Tibial artery (tissue), 4 donors: ENCODE measurements around the gene ADGRG6.

ENCODE experiments used
- DNase-seq, 2 donors: peaks; one replicate each; pipeline ENCODE4 v3.0.0-alpha.2; 2019
- H3K27ac ChIP-seq, 2 donors: fragments of 200-600 bp; sonication (generic) in 1 of 2; 1 replicate in 1 of 2; 2 replicates in 1 of 2; pipeline ENCODE4 v1.5.1; 2018 to 2019; ENCODE audit warnings: mild to moderate bottlenecking in 1 of 2
- H3K27me3 ChIP-seq, 2 donors: fragments of 200-600 bp; sonication (generic) in 1 of 2; one replicate each; pipeline versions ENCODE4 v1.5.1 to v1.6.0; 2016 to 2019
- H3K36me3 ChIP-seq, 3 donors: fragments of 200-600 bp; sonication (generic) in 2 of 3; one replicate each; pipeline ENCODE4 v1.5.1; 2016 to 2019; ENCODE audit warnings: mild to moderate bottlenecking in 2 of 3
- H3K4me1 ChIP-seq, 4 donors: fragments of 200-600 bp; sonication (generic) in 2 of 4; 1 replicate in 3 of 4; 2 replicates in 1 of 4; pipeline ENCODE4 v1.5.1; 2016 to 2019
- H3K4me3 ChIP-seq, 2 donors: fragments of 200-600 bp; sonication (generic) in 1 of 2; 1 replicate in 1 of 2; 2 replicates in 1 of 2; pipeline ENCODE4 v1.5.1; 2018 to 2019; ENCODE audit warnings: mild to moderate bottlenecking in 2 of 2
- H3K9me3 ChIP-seq, 3 donors: fragments of 200-600 bp; sonication (generic) in 1 of 3; one replicate each; pipeline ENCODE4 v1.5.1; 2016 to 2019
- CTCF ChIP-seq, 2 experiments: fragments of 200-600 bp in 1 of 2; fragments of 450-650 bp in 1 of 2; IDR thresholded peaks; one replicate each; pipeline ENCODE4 v1.5.1; 2017 to 2019; ENCODE audit warnings: antibody characterized with exemption in 2 of 2, mild to moderate bottlenecking in 1 of 2, moderate library complexity in 1 of 2
- intact Hi-C: fragments of 100-400 bp; cut with DNase I; formaldehyde crosslinking; loops from one replicate; pipeline ENCODE4 v1.15.0; 2023; ENCODE audit warnings: low total_unique reads

Gene ADGRG6

GRCh38 chr6:142385352-142385751, 83.5 kb downstream of the ADGRG6 start:
- DNase-seq: no peak
- H3K9me3 ChIP-seq: no peaks in the 10 kb centered on the region
- no peaks in the 10 kb centered on the region for H3K27me3 ChIP-seq
- intact Hi-C loops: no loop called here
- H3K4me1 ChIP-seq: no peaks in the 10 kb centered on the region
- TF ChIP-seq CTCF (IDR thresholded peaks at IDR 0.05): no peak
- H3K4me3 ChIP-seq: no peak overlapping the region
- H3K36me3 ChIP-seq: no peaks in the 10 kb centered on the region
- no peak overlapping the region for H3K27ac ChIP-seq

- Histone ChIP-seq H3K36me3 (no peaks in the 10 kb centered on the region), H3K9me3 (no peaks in the 10 kb centered on the region), H3K27me3 (no peaks in the 10 kb centered on the region), H3K4me3 (no peak overlapping the region), H3K4me1 (no peaks in the 10 kb centered on the region), H3K27ac (no peak overlapping the region)
- no peak for DNase-seq
- intact Hi-C loops: no loop called here
- no peak for TF ChIP-seq CTCF (IDR thresholded peaks at IDR 0.05)
Observed at GRCh38 chr6:142386657-142387056, 84.8 kb downstream of the ADGRG6 start.

- intact Hi-C loops: no loop called here
- peak; percentile 30 to 46 for TF ChIP-seq CTCF (IDR thresholded peaks at IDR 0.05)
- H3K9me3 ChIP-seq: no peaks in the 10 kb centered on the region
- H3K27ac ChIP-seq: no peak overlapping the region
- no peak overlapping the region for H3K4me3 ChIP-seq
- no peaks in the 10 kb centered on the region for H3K4me1 ChIP-seq
- DNase-seq: no peak
- no peaks in the 10 kb centered on the region for H3K27me3 ChIP-seq
- no peaks in the 10 kb centered on the region for H3K36me3 ChIP-seq
Observed at GRCh38 chr6:142387997-142388815, 86.4 kb downstream of the ADGRG6 start.

- Histone ChIP-seq H3K27ac (no peak overlapping the region), H3K27me3 (no peaks in the 10 kb centered on the region), H3K4me3 (no peak overlapping the region), H3K9me3 (no peaks in the 10 kb centered on the region), H3K4me1 (no peaks in the 10 kb centered on the region), H3K36me3 (no peaks in the 10 kb centered on the region)
- no peak for DNase-seq
- intact Hi-C loops: no loop called here
- no peak for TF ChIP-seq CTCF (IDR thresholded peaks at IDR 0.05)
Observed at GRCh38 chr6:142395266-142395665, 93.5 kb downstream of the ADGRG6 start.

GRCh38 chr6:142395768-142396231, 94.0 kb downstream of the ADGRG6 start:
- Histone ChIP-seq H3K27me3 (no peaks in the 10 kb centered on the region), H3K4me1 (no peaks in the 10 kb centered on the region), H3K27ac (no peak overlapping the region), H3K9me3 (no peaks in the 10 kb centered on the region), H3K4me3 (no peak overlapping the region), H3K36me3 (no peaks in the 10 kb centered on the region)
- no peak for DNase-seq
- intact Hi-C loops: no loop called here
- TF ChIP-seq CTCF (IDR thresholded peaks at IDR 0.05): no peak
